ENCODE results near the gene TACC2.

TACC2 gene

DNA sequence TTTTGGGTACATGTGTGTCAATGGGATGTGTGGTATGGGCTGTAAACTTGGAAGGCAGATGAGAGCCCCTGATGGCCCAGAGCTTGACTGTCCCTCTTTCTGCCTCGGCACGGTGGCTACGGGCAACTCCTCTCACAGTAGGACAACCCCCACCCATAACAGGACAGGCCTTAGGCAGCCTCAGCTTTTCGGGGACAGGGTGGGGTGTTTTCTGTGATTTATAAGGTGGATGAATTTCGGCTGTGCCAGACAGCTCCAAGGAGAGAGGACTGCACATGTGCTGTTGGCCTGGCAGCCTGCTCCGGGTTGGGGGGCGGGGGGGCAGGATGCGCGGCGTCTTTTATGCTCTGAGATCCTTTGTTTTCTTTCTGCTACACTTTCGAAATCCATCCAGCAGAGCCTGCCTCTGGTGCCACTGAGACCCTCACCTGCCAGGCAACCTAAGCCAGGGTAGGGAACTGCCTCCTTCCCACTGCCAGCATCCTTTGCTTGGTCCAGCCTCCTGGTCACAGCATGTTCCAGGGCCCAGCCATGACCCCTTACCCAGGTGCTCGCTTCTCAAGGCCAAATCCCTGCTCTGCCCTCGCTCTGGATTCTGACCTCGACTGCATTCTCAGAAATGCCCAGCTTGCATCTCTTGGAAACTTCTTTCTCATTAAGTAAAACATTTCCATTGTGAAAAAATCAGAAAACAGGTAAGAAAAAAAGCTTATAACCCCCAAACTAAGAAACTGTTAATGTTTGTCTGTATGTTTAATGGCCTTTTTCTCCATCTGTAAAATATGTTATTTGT is 266.7 kb downstream of the TACC2 start:
- H3K27ac ChIP-seq, result no peak overlapping the region

GRCh38 chr10:122257041-122257440 is 268.1 kb downstream of the TACC2 start:
- TF ChIP-seq, protein P1, sequence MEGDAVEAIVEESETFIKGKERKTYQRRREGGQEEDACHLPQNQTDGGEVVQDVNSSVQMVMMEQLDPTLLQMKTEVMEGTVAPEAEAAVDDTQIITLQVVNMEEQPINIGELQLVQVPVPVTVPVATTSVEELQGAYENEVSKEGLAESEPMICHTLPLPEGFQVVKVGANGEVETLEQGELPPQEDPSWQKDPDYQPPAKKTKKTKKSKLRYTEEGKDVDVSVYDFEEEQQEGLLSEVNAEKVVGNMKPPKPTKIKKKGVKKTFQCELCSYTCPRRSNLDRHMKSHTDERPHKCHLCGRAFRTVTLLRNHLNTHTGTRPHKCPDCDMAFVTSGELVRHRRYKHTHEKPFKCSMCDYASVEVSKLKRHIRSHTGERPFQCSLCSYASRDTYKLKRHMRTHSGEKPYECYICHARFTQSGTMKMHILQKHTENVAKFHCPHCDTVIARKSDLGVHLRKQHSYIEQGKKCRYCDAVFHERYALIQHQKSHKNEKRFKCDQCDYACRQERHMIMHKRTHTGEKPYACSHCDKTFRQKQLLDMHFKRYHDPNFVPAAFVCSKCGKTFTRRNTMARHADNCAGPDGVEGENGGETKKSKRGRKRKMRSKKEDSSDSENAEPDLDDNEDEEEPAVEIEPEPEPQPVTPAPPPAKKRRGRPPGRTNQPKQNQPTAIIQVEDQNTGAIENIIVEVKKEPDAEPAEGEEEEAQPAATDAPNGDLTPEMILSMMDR (conservative IDR thresholded peaks at IDR 0.05), result no peak
- no peak overlapping the region for H3K27ac ChIP-seq

More for the DNA sequence above, 266.7 kb downstream of the TACC2 start:
- TF ChIP-seq, protein P1 (conservative IDR thresholded peaks at IDR 0.05), result no peak

DNA sequence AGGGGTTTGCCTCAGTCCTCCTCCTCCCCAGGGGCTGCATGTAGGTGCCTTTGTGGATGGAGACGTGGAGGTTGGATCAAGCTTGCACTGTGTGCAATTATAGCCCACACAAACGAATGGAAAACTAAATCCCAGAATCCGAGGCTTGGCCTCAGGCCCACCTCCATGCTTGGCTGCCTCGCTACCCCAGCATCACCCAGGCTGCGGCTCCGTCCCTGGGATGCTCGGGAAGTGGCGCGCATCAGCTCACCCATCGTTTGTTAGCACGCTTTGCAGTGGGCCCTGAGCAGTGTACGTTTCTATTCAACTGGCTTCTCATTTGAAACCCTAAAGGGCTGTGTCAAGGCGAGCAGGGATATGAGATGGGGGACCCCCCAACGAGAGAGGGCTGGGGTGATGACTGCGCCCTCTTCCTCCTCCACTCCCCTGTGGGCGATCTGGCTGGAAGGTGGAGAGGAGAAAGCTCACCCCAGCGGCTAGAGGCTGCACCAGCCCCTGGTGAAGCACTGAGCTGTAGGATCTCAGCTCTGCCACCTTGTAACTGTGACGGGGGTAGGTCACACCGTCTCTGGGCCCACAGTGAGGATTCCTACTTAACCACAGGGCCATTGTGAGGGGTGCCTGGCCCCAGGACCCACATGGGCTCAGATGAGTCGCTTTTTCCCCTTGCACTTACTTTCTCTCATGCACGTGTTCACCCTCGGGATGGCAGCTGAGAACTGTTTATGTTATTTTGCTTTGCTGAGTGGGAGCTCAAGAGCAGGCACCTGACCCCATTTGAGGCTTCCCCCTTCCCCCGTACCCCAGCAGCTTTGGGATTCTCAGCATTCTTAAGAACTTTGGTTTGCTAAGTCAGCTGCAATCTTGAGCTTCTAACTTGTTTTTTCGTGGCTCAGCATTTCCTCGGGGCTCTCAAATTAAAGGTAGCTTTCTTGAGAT is 269.4 kb downstream of the TACC2 start:
- TF ChIP-seq, protein P1 (conservative IDR thresholded peaks at IDR 0.05), result no peak
- H3K27ac ChIP-seq, result no peak overlapping the region

DNA sequence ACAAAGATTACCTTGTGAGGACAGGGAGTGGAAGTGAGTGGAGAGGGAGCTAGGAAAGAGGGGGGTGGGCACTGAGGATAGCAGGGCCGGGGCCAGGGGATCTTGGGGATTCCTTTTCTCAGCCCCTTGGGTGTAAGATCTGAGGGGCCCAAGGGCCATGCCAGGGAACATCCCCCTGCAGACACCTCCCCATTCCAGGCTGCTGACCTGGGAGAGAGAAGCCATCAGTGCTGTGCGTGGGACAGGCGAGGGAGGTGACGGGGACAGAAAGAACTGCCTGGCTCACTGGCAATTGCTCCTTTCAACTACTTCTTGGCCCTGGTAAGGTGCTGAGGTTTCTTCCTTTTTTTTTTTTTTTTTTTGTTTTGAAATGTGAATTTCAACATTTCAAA is 270.1 kb downstream of the TACC2 start:
- no peak overlapping the region for H3K27ac ChIP-seq
- TF ChIP-seq, protein P1 (conservative IDR thresholded peaks at IDR 0.05), result no peak

- no peak overlapping the region for H3K27ac ChIP-seq
- TF ChIP-seq, protein P1 (conservative IDR thresholded peaks at IDR 0.05), result no peak
Observed at GRCh38 chr10:122261584-122261983, 272.6 kb downstream of the TACC2 start.

DNA sequence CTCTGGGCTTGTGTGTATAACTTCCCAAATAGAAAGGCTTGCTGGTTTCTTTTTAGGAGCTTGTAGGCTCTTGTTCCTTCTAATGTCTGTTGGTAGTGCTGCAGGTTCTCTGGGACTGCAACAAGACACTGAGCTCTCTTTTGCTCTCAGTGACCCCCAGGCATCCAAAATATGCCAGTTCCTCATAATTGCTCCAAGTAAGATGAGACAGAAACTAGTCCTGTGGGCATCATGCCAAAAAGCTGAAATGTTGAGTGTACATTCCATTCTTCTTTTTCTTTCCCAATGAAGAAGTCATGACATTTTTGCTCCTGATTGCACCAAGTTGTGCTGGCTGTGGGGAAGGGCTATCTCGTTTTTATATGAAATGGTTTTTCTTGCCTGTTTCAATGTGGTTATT is 275.0 kb downstream of the TACC2 start:
- H3K27ac ChIP-seq, result no peak overlapping the region
- TF ChIP-seq, protein P1 (conservative IDR thresholded peaks at IDR 0.05), result no peak

- H3K27ac ChIP-seq, result no peak overlapping the region
Observed at GRCh38 chr10:122264436-122264835, 275.5 kb downstream of the TACC2 start.

More at GRCh38 chr10:122264436-122264835, 275.5 kb downstream of the TACC2 start:
- TF ChIP-seq, protein P1 (conservative IDR thresholded peaks at IDR 0.05), result no peak
